IMR-90 (cell line): ENCODE data around the gene ADPRHL1. TPM values are rescaled to one million over a fixed set of nuclear protein-coding genes. Genes with fewer than 3 reads are reported as not detected.

Source experiments
- ATAC-seq: fragments of 200-7000 bp; cut with Tn5 transposase; 2 replicates; pipeline ENCODE4 v1.9.1; 2020; ENCODE audit warnings: low read depth, mild to moderate bottlenecking, moderate library complexity
- BruUV-seq: library from RNA; stranded (reverse); fragments of 400-500 nt; replicated peaks from 2 replicates; lab custom pipeline; 2021; lab: Mats Ljungman, UMichigan
- CTCF ChIA-PET: fragments of 300-600 bp; formaldehyde crosslinking; extraction: SDS; loops from one replicate; lab custom pipeline; 2021; ENCODE audit warnings: antibody characterized with exemption; lab: Yijun Ruan, JAX
- POLR2A ChIA-PET: fragments of 300-600 bp; sonication (Branson Sonifier 250); formaldehyde crosslinking; loops from one replicate; lab custom pipeline; 2022; ENCODE audit warnings: antibody characterized with exemption; ENCODE audit not compliant: unreplicated experiment; lab: Charles Lee
- DNase-seq: peaks from one replicate; pipeline ENCODE4 v3.0.0; 2013
- H2AFZ ChIP-seq: replicated peaks from 2 replicates; pipeline ENCODE3; 2013; ENCODE audit warnings: low read length, mild to moderate bottlenecking; ENCODE audit not compliant: poor library complexity
- H2AK5ac ChIP-seq: 2 replicates; pipeline ENCODE4 v1.6.1; 2013; ENCODE audit warnings: low read depth, low read length, inconsistent platforms
- H2AK9ac ChIP-seq: replicated peaks from 2 replicates; pipeline ENCODE3; 2013; ENCODE audit warnings: mild to moderate bottlenecking, low read depth, low read length, moderate library complexity; ENCODE audit not compliant: poor library complexity
- H2BK120ac ChIP-seq: 2 replicates; pipeline ENCODE4 v1.6.1; 2013; ENCODE audit warnings: low read depth, low read length, inconsistent platforms
- H2BK15ac ChIP-seq: 3 replicates; pipeline ENCODE4 v1.6.1; 2013; ENCODE audit warnings: low read depth, low read length, inconsistent platforms
- H2BK20ac ChIP-seq: 2 replicates; pipeline ENCODE4 v1.6.1; 2013; ENCODE audit warnings: low read depth, mild to moderate bottlenecking, inconsistent platforms, low read length, moderate library complexity
- H2BK5ac ChIP-seq: 2 replicates; pipeline ENCODE4 v1.6.1; 2013; ENCODE audit warnings: mild to moderate bottlenecking, low read depth, low read length, inconsistent platforms; ENCODE audit not compliant: poor library complexity, severe bottlenecking
- H3K14ac ChIP-seq: replicated peaks from 2 replicates; pipeline ENCODE4 v1.6.1; 2013; ENCODE audit warnings: low read depth, low read length, inconsistent platforms
- H3K18ac ChIP-seq: 2 replicates; pipeline ENCODE4 v1.6.1; 2013; ENCODE audit warnings: low read depth, low read length, control low read depth
- H3K23ac ChIP-seq: 2 replicates; pipeline ENCODE4 v1.6.1; 2013; ENCODE audit warnings: low read depth, low read length, inconsistent platforms
- H3K27ac ChIP-seq: 2 replicates; pipeline ENCODE4 v1.5.1; 2013; ENCODE audit warnings: mild to moderate bottlenecking, control low read depth, low read length; ENCODE audit not compliant: insufficient read depth
- H3K27me3 ChIP-seq: 2 replicates; pipeline ENCODE4 v1.6.1; 2013; ENCODE audit warnings: low read length; ENCODE audit not compliant: control insufficient read depth, insufficient read depth
- H3K36me3 ChIP-seq: 2 replicates; pipeline ENCODE4 v1.6.1; 2013; ENCODE audit warnings: low read length, mixed read lengths; ENCODE audit not compliant: control insufficient read depth, insufficient read depth
- H3K4ac ChIP-seq: 2 replicates; pipeline ENCODE4 v1.6.1; 2013; ENCODE audit warnings: low read depth, low read length, inconsistent platforms
- H3K4me1 ChIP-seq: 2 replicates; pipeline ENCODE4 v1.6.1; 2013; ENCODE audit warnings: low read length, mixed read lengths; ENCODE audit not compliant: control insufficient read depth, insufficient read depth
- H3K4me2 ChIP-seq: 2 replicates; pipeline ENCODE4 v1.6.1; 2013; ENCODE audit warnings: low read depth, mild to moderate bottlenecking, control low read depth, low read length, moderate library complexity
- H3K4me3 ChIP-seq: 2 replicates; pipeline ENCODE4 v1.5.1; 2013; ENCODE audit warnings: low read depth, mild to moderate bottlenecking, control low read depth, low read length, moderate library complexity; ENCODE audit not compliant: insufficient read depth
- H3K56ac ChIP-seq: 2 replicates; pipeline ENCODE4 v1.6.1; 2013; ENCODE audit warnings: low read length, inconsistent platforms; ENCODE audit not compliant: insufficient read depth; ENCODE audit errors: extremely low read depth
- H3K79me1 ChIP-seq, 2 experiments: 2 replicates each; pipeline ENCODE4 v1.6.1; 2013; ENCODE audit warnings: low read length in 2 of 2, inconsistent platforms in 1 of 2, low read depth in 1 of 2
- H3K9ac ChIP-seq: 2 replicates; pipeline ENCODE4 v1.6.1; 2013; ENCODE audit warnings: low read depth, low read length, control low read depth
- H3K9me1 ChIP-seq: 2 replicates; pipeline ENCODE4 v1.6.1; 2013; ENCODE audit warnings: low read length, inconsistent platforms; ENCODE audit not compliant: insufficient read depth
- H3K9me3 ChIP-seq: 2 replicates; pipeline ENCODE4 v1.6.1; 2013; ENCODE audit warnings: low read length; ENCODE audit not compliant: control insufficient read depth, insufficient read depth
- H4K20me1 ChIP-seq: 2 replicates; pipeline ENCODE4 v1.6.1; 2013; ENCODE audit warnings: low read length, inconsistent platforms; ENCODE audit not compliant: insufficient read depth
- H4K5ac ChIP-seq: 2 replicates; pipeline ENCODE4 v1.6.1; 2013; ENCODE audit warnings: mild to moderate bottlenecking, low read depth, low read length, control low read depth
- H4K8ac ChIP-seq, 2 experiments: 2 replicates each; pipeline ENCODE4 v1.6.1; 2013; ENCODE audit warnings: low read depth in 2 of 2, low read length in 2 of 2, control low read depth in 1 of 2, inconsistent platforms in 1 of 2
- H4K91ac ChIP-seq: 2 replicates; pipeline ENCODE4 v1.6.1; 2013; ENCODE audit warnings: low read depth, low read length, inconsistent platforms; ENCODE audit not compliant: insufficient read depth
- BHLHE40 ChIP-seq: fragments of 150-350 bp; IDR thresholded peaks from 2 replicates; pipeline ENCODE4 v1.6.1; 2016; ENCODE audit warnings: mild to moderate bottlenecking, low read depth, low read length
- CEBPB ChIP-seq: IDR thresholded peaks from 2 replicates; pipeline ENCODE4 v1.6.1; 2012; ENCODE audit warnings: low read depth, low read length, improper control_type of control experiment
- CHD1 ChIP-seq: IDR thresholded peaks from 2 replicates; pipeline ENCODE4 v1.6.1; 2012; ENCODE audit warnings: low read depth, low read length, improper control_type of control experiment
- SMC3 ChIP-seq: fragments of 150-350 bp; IDR thresholded peaks from 2 replicates; pipeline ENCODE4 v1.6.1; 2016; ENCODE audit warnings: low read depth, mild to moderate bottlenecking, antibody characterized with exemption, low read length, moderate library complexity
- WGBS, 2 experiments: methylation state at CpG; one replicate each; pipeline versions ENCODE4 v1.1.5 to v1.1.7; 2013; ENCODE audit warnings: missing lambda C conversion rate in 2 of 2; ENCODE audit not compliant: insufficient read length in 1 of 2; ENCODE audit errors: extremely low coverage in 2 of 2; 5-methylcytosine and 5-hydroxymethylcytosine counted together
- dilution Hi-C: fragments of 300-500 bp; cut with HindIII; formaldehyde crosslinking; loops from one replicate; pipeline ENCODE4 v1.14.3; 2018; ENCODE audit warnings: low sequenced_read_pairs; ENCODE audit not compliant: unreplicated experiment
- in situ Hi-C: fragments of 300-500 bp; cut with MboI; formaldehyde crosslinking; loops from 3 replicates; pipeline ENCODE4 v1.14.3; 2019; ENCODE audit warnings: low sequenced_read_pairs, inconsistent platforms, mixed read lengths
- intact Hi-C: fragments of 100-400 bp; cut with micrococcal nuclease; formaldehyde crosslinking; loops from 2 replicates; pipeline ENCODE4 v1.10.0; 2022
- polyA plus RNA-seq, 3 experiments: library from polyadenylated mRNA; depleted of rRNA; stranded (reverse); fragments of >200 nt; gene quantifications; 2 replicates each; pipeline ENCODE4 v1.2.3, GENCODE V29; 2012; ENCODE audit warnings: low replicate concordance in 1 of 3
- total RNA-seq: library from RNA; depleted of rRNA; stranded (reverse); fragments of >200 nt; gene quantifications from 2 replicates; pipeline ENCODE4 v1.2.3, GENCODE V29; 2012

Gene ADPRHL1
- total and polyA plus RNA-seq, 2 of the 4 experiments (the other 2 are of a cell fraction), result 0.36 to 0.67 TPM

DNA sequence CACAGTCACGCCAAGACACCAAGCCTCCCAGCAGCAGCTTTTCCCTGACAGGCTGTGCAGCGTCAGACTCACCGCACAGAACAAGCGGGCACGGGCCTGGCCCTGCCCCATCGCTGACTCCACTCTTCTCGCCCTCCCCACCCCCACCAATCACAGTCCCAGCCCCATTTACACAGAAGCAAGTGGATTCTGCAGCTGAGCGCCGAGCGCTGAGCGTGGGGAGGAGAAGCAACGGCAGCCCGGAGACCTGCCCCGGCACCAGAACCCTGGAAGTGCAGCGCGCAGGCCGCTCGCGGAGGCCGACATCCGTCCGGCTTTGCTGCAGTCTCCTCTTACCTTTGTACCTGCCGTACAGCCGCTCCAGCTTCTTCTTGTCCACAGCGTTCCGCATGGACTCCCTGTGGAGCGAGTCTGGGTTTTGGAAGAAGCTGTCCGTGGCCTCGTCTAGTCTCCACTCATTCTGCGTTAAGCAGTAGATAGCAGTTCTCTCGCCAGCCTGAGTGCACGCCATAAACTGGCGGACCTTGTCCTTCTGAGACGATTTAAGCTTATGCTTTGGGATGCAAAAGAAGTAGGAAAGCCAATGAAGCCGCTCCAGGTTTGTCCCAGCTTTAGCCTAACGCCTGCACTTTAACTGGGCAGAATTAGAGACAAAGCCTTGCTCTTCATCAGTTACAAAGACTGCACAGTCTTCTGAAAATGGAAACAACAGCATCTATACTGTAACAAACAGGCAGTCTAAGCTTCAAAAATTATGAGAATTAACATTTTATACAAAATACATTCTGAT, 30.4 kb upstream of the ADPRHL1 start:
- dilution Hi-C loops, result no loop called here
- H2AFZ ChIP-seq, result no peak overlapping the region

More for the DNA sequence above, 30.4 kb upstream of the ADPRHL1 start:
- Histone ChIP-seq H3K9me1 (peaks cover 17% of the 10 kb centered on the region), H3K18ac (no peak overlapping the region), H3K14ac (no peak overlapping the region), H3K27me3 (no peaks in the 10 kb centered on the region), H2BK120ac (no peak overlapping the region), H4K20me1 (peaks cover 49% of the 10 kb centered on the region), H2BK20ac (no peak overlapping the region), H2BK15ac (no peak overlapping the region), H4K8ac (no peak overlapping the region), H2AK5ac (no peak overlapping the region), H4K91ac (no peak overlapping the region), H2AK9ac (no peak overlapping the region), H3K9ac (no peak overlapping the region), H3K4me3 (no peak overlapping the region), H3K36me3 (peaks cover 23% of the 10 kb centered on the region), H3K23ac (no peak overlapping the region), H3K4me2 (no peak overlapping the region), H3K56ac (no peak overlapping the region), H3K79me1 (peaks cover 37 to 59% of the 10 kb centered on the region in 2 experiments), H2BK5ac (no peak overlapping the region), H3K4ac (no peak overlapping the region), H3K9me3 (no peaks in the 10 kb centered on the region), H4K5ac (no peak overlapping the region), H3K4me1 (peaks cover 2% of the 10 kb centered on the region; the same call in 1 of the 2 replicates), H3K27ac (no peak overlapping the region)
- WGBS, 2 experiments, result 82% methylated on average over 15 of the region's 36 CpGs; no CpG with 5 or more reads in 1 of the 2 experiments
- DNase-seq, result no peak
- ChIA-PET CTCF (interaction anchor here (0.8 kb wide), 1 partner anchor 25 kb away, joined by 3 read pairs; no protein-coding TSS in a partner anchor), POLR2A (no interaction called here)
- no TSS peak for BruUV-seq
- no peak for TF ChIP-seq BHLHE40
- no peak for TF ChIP-seq CHD1
- no peak for TF ChIP-seq CEBPB
- TF ChIP-seq SMC3, result no peak
- in situ Hi-C loops, result no loop called here
- intact Hi-C loops, result no loop called here
- ATAC-seq, result no peak
